Upper lobe of right lung (tissue), 1 donor: Measurements from ENCODE around the gene OR2T27. TPM values are rescaled to one million over a fixed set of nuclear protein-coding genes. Genes with fewer than 3 reads are reported as not detected.
A peak's percentile ranks its signal among the peaks of the same experiment; 100 is the strongest.
"Not testable (repeated sequence)": the region's sequence is repeated elsewhere in the genome, so short reads cannot be mapped to it uniquely, and the experiment has no call there.

Source experiments
- ATAC-seq: fragments of 200-7000 bp; cut with Tn5 transposase; one replicate; pipeline ENCODE4 v1.9.1; 2020; ENCODE audit warnings: mild to moderate bottlenecking, moderate library complexity
- DNase-seq: peaks from one replicate; pipeline ENCODE4 v3.0.0-alpha.2; 2020
- H3K27ac ChIP-seq: fragments of 200-600 bp; one replicate; pipeline ENCODE4 v1.8.0; 2022
- H3K27me3 ChIP-seq: fragments of 200-600 bp; one replicate; pipeline ENCODE4 v1.8.0; 2022; ENCODE audit warnings: mild to moderate bottlenecking
- H3K36me3 ChIP-seq: fragments of 200-600 bp; one replicate; pipeline ENCODE4 v1.8.0; 2022
- H3K4me1 ChIP-seq: fragments of 200-600 bp; one replicate; pipeline ENCODE4 v1.8.0; 2022
- H3K4me3 ChIP-seq: fragments of 200-600 bp; one replicate; pipeline ENCODE4 v1.8.0; 2022; ENCODE audit warnings: mild to moderate bottlenecking
- H3K9me3 ChIP-seq: fragments of 200-600 bp; one replicate; pipeline ENCODE4 v1.8.0; 2022
- intact Hi-C: fragments of 100-400 bp; cut with DNase I; formaldehyde crosslinking; loops from one replicate; pipeline ENCODE4 v1.11.0; 2022
- total RNA-seq: library from RNA; stranded (reverse); fragmentation: NEBNext Ultra II Directional; extraction: Animal tissue kit (Norgen Biotek cat#: 25700); gene quantifications from one replicate; pipeline ENCODE4 v1.2.1, GENCODE V29; 2021
- TF ChIP-seq, protein P1 (sequence below): fragments of 200-600 bp; IDR thresholded peaks from one replicate; pipeline ENCODE4 v1.8.0; 2022; ENCODE audit warnings: antibody characterized with exemption
- donor health status: DM: no; HTN: yes; CAD: no; lungs with severe emphysema.

Gene OR2T27
- total RNA-seq, 1 donor from 2014 or later, result not detected

DNA sequence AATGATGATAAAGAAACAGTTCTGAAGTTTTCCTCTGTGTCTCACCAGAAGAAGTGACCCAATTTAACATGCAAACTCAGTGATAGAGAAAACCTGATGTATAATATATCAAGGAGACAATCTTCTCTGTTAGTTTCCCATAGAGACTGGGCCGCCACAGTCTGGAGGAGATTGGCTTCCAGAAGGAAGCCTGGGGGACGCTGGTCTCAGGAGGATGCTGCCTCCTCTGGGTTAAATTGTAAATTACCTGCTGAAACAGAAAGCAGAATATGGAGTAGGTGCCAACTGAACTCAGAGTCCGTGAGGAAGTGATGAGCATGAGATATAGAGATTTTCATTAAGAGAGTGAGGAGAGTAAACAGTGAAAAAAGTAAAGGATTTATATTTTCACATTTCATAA, 31.5 kb upstream of the OR2T27 start:
- no peaks in the 10 kb centered on the region for H3K27me3 ChIP-seq
- TF ChIP-seq, protein P1, sequence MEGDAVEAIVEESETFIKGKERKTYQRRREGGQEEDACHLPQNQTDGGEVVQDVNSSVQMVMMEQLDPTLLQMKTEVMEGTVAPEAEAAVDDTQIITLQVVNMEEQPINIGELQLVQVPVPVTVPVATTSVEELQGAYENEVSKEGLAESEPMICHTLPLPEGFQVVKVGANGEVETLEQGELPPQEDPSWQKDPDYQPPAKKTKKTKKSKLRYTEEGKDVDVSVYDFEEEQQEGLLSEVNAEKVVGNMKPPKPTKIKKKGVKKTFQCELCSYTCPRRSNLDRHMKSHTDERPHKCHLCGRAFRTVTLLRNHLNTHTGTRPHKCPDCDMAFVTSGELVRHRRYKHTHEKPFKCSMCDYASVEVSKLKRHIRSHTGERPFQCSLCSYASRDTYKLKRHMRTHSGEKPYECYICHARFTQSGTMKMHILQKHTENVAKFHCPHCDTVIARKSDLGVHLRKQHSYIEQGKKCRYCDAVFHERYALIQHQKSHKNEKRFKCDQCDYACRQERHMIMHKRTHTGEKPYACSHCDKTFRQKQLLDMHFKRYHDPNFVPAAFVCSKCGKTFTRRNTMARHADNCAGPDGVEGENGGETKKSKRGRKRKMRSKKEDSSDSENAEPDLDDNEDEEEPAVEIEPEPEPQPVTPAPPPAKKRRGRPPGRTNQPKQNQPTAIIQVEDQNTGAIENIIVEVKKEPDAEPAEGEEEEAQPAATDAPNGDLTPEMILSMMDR, result peak; percentile 6
- intact Hi-C loops, result no loop called here
- DNase-seq (no peak), ATAC-seq (no peak)
- no peaks in the 10 kb centered on the region for H3K36me3 ChIP-seq
- H3K27ac ChIP-seq, result no peak overlapping the region
- no peaks in the 10 kb centered on the region for H3K9me3 ChIP-seq
- no peaks in the 10 kb centered on the region for H3K4me1 ChIP-seq
- H3K4me3 ChIP-seq, result no peak overlapping the region

DNA sequence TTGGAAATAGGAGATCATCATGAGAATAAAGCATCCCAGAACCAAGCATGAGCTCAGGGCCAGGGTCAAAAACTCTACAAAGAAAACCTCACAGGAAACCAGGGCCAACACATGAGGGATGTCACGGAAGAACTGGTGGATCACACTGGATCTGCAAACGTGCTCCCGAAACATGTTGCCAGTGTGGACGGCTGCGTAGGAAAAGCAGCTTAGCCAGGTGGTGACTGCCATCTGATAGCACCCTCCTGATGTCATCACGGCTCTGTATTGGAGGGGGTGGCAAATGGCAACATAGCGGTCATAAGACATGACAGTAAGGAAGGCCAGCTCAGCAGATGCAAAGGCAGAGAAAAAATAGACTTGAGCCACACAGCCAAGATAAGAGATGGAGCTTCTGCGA, 26.3 kb upstream of the OR2T27 start:
- H3K27me3 ChIP-seq, result no peaks in the 10 kb centered on the region
- ATAC-seq, result no peak
- no peak overlapping the region for H3K27ac ChIP-seq
- intact Hi-C loops, result no loop called here
- no peaks in the 10 kb centered on the region for H3K36me3 ChIP-seq
- no peaks in the 10 kb centered on the region for H3K9me3 ChIP-seq
- TF ChIP-seq, protein P1, result no peak
- H3K4me3 ChIP-seq, result no peak overlapping the region
- no peak for DNase-seq
- no peaks in the 10 kb centered on the region for H3K4me1 ChIP-seq

DNA sequence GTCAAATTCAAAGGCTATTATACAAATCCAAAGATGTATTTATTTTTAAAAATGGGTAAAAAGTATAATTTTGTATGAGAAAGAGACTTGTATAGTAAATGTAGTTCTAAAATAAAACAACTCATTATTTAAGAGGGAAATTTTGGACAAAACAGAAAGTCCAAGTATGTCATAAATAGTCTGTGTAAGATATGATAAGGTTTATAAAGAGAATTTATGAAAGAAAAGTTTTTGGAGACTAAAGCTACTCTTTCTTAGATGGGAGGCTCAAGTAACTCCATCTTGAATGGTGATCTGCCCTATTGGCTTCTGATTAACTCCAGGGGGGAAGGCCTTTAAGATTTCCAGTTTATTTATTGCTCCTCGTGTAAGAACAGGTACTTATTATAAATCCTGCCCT, 14.7 kb upstream of the OR2T27 start:
- H3K9me3 ChIP-seq, result no peaks in the 10 kb centered on the region
- no peak overlapping the region for H3K4me3 ChIP-seq
- H3K4me1 ChIP-seq, result no peaks in the 10 kb centered on the region
- no peak overlapping the region for H3K27ac ChIP-seq
- DNase-seq, result no peak
- TF ChIP-seq, protein P1, result no peak
- no peak for ATAC-seq
- no peaks in the 10 kb centered on the region for H3K36me3 ChIP-seq
- intact Hi-C loops, result no loop called here
- H3K27me3 ChIP-seq, result no peaks in the 10 kb centered on the region

DNA sequence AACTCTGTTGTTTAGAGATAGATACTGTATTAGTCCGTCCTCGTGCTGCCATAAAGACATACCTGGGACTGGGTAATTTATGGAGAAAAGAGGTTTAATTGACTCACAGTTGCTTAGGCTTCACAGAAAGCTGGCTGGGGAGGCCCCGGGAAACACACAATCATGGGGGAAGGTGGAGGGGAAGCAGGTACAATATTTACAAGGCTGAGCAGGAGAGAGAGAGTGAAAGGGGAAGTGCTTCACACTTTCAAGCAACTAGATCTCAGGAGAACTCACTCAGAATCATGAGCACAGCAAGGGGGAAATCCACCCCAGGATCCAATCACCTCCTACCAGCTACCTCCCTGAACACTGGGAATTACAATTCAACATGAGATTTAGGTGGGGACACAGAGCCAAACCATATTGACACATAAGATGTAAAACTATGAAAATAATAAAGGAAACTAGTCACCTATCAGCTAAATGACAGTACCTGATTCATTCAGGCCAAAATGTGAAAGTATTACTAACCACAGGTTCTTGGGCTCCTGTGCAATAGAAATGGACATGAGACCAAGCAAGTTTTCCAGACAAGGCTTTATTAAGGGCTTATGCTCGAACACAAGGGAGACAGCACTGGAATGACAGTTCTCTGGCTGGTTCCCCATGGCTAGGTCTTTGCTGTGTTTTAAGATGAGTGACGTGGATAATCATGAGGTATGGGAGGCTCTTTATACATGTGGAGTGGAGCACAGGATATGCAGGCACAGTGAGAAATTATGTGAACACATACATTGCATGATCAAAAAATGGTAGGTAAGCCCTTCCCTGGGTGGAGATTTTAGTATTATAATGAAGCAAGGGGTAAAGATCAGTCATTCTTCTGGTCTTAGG, 8.4 kb upstream of the OR2T27 start:
- H3K36me3 ChIP-seq, H3K4me3 ChIP-seq, DNase-seq, ATAC-seq, H3K27me3 ChIP-seq, H3K27ac ChIP-seq, H3K4me1 ChIP-seq, intact Hi-C loops, H3K9me3 ChIP-seq: not testable (repeated sequence)

DNA sequence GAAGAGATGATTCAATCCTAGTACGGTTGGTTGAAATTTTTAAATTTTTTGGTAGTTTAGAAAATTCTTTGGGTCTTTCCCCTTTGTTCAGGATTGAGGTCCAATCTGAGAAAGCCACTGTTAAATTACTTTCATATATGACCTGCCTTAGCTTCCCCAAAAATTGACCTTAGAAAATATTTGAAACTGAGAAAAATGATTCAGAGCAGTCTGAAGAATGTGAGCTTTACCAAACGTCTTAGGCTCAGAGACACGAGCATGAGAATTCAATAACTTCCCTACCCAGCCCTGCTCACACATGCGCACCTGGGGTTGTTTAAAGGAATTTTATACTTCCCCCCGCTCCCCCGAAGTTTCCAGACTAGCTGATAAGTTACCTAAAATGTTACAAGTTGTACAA, 1.5 kb upstream of the OR2T27 start:
- not testable (repeated sequence) for H3K4me3 ChIP-seq, DNase-seq, H3K4me1 ChIP-seq, ATAC-seq, H3K9me3 ChIP-seq, H3K27ac ChIP-seq, H3K27me3 ChIP-seq, H3K36me3 ChIP-seq
- intact Hi-C loops, result loop anchor here (10.0 kb wide), 1 partner anchor 222 kb away; no protein-coding TSS in a partner anchor

DNA sequence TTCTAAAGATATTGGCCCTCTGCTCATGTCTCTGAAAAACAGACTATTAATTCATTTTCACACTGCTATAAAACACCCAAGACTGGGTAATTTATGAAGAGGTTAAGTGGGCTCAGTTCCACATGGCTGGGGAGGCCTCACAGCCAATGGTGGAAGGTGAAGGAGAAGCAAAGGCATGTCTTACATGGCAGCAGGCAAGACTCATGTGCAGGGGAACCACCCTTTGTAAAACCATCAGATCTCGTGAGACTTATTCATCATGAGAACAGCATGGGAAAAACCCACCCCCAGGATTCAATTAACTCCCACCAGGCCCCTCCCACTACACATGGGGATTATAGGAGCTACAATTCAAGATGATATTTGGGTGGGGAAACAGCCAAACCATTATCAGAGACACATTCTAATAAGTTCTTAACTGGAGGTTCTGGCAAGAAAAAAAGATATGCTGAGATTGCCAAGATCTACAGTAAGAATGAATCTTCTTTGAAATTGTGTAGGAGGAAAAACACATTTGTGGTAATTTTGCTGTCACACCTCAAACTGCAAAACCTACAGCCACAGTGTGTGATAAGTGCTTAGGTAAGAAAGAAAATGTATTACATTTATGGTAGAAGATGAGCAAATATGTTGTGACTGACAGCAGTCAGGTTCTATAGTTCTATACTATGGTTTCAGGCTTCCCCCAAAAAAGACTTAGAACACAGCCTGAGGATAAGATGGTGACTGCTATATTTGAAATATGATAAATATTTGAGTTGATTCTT, 6.4 kb downstream of the OR2T27 start:
- H3K36me3 ChIP-seq, H3K4me3 ChIP-seq, DNase-seq, ATAC-seq, intact Hi-C loops, H3K27ac ChIP-seq, H3K4me1 ChIP-seq, H3K9me3 ChIP-seq, H3K27me3 ChIP-seq: not testable (repeated sequence)

DNA sequence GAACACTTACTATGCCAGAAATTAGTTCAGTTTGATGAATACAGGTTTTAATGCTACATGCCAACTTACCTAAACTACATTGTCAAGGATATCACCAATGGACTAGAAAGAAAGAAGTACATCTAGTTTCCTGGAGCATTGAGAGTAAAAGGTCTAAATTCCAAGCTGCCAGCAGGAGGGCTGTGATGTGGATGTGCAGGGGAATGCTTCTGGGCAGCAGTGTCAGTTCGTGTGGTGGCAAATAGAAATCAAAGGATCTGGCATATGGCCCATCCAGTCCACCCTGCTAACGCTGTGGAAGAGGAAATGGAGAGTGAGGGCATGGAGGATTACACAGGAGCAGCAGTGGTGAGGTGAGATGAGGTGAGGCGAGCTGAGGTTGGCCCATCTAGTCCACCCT, 10.2 kb downstream of the OR2T27 start, which contains the start of gene OR2T35:
OR2T35 (minus strand) TSS at position 101 of the 400 bp plus-strand sequence. CDS start 6,020 bp downstream, outside the sequence.
- H3K36me3 ChIP-seq, intact Hi-C loops, H3K27me3 ChIP-seq, H3K4me3 ChIP-seq, H3K9me3 ChIP-seq, ATAC-seq, H3K27ac ChIP-seq, H3K4me1 ChIP-seq, DNase-seq: not testable (repeated sequence)

DNA sequence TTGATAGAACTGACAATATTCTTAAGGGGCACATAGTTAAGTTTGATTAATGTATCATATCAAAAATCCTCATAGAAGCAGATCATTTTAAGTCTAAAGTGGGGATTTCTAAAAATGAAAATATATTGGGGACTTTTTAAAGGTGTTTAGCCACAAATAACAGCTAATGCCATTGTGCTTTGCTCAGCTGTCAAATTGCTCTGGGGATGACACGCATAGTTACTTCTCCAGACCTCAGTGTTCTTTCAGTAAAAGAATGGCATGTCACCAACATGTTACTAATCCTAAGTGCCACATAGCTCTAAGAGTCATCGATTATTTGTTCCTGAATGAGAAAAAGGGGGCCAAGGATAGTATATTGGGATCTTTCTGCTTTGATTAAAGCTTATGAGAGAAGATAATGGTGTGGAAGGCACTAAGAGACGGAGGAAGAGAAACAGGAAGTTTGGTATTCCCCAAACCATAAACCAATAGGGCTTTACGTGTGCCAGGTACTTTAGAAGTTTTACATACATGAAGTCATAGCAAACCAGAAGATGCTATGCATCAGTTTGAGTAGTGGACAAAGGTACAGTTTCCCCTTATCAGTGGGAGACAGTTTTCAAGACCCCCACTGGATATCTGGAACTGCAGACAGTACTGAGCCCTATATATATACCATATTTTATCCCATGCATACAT, 12.2 kb downstream of the OR2T27 start:
- intact Hi-C loops, H3K27me3 ChIP-seq, DNase-seq, H3K9me3 ChIP-seq, H3K36me3 ChIP-seq, ATAC-seq, H3K27ac ChIP-seq, H3K4me3 ChIP-seq, H3K4me1 ChIP-seq: not testable (repeated sequence)

DNA sequence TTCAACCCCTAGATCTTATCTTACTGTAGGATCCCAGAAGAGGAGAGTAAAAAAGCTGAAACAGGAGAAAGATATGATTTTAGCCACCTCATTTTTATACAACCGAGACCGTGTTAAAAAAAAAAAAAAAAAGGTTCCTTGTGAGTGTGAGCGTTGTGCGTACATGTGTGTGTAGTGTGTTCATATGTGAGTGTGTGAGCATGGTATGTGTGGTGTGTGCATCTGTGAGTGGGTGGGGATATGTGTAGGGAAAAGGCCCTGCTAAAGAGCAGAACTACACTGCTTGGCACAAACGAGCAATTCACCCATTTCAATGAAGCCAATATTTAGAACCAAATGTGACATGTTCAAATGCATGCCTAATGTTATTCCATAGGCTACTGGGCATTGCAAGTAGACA, 13.7 kb downstream of the OR2T27 start:
- H3K27ac ChIP-seq, H3K4me3 ChIP-seq, H3K27me3 ChIP-seq, intact Hi-C loops, H3K4me1 ChIP-seq, H3K9me3 ChIP-seq, DNase-seq, H3K36me3 ChIP-seq, ATAC-seq: not testable (repeated sequence)

DNA sequence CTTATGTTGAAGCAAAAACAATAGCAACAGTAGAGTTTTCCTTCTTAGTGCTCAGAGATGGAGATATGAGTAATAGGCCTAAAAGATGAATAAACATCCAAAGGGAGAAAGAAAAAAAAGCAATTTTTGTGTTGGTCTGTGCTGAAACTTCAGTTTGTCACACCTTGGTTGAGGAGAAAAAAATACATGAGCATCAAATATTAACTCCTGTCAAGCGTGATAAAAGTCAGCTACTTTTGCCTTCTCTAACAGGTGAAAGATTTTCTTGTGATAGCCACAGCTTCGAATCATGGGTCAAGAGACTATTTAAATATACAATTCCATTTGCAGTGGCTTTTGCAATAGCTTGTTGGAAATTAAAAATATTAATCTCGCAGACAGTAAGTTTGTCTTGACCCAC, 14.4 kb downstream of the OR2T27 start:
- H3K4me1 ChIP-seq, intact Hi-C loops: not testable (repeated sequence)

More for the DNA sequence above, 14.4 kb downstream of the OR2T27 start:
- not testable (repeated sequence) for H3K27ac ChIP-seq, H3K9me3 ChIP-seq, ATAC-seq, H3K4me3 ChIP-seq, DNase-seq, H3K36me3 ChIP-seq, H3K27me3 ChIP-seq
